Right kidney (tissue), 1 donor: Measurements from ENCODE around the gene ULBP3.
"Not testable (repeated sequence)": the region's sequence is repeated elsewhere in the genome, so short reads cannot be mapped to it uniquely, and the experiment has no call there.

Experiments
- DNase-seq: peaks from one replicate; pipeline ENCODE4 v3.0.0-alpha.2; 2016

Gene ULBP3

GRCh38 chr6:150015281-150016001 is 53.5 kb downstream of the ULBP3 start:
- not testable (repeated sequence) for DNase-seq

GRCh38 chr6:150014623-150015280 is 54.2 kb downstream of the ULBP3 start:
- DNase-seq: not testable (repeated sequence)

- DNase-seq: not testable (repeated sequence)
Measured at GRCh38 chr6:150013785-150014622, 54.9 kb downstream of the ULBP3 start.

- DNase-seq: not testable (repeated sequence)
Measured at GRCh38 chr6:150012846-150013784, 55.8 kb downstream of the ULBP3 start.
